ENCODE data around the gene STAC.
"Not testable (repeated sequence)": the region's sequence is repeated elsewhere in the genome, so short reads cannot be mapped to it uniquely, and the experiment has no call there.

STAC gene

GRCh38 chr3:36456784-36457183 lies 76.5 kb downstream of the STAC start:
- H3K4me3 ChIP-seq (ENCODE audit: low read depth, low read length) = no peak overlapping the region
- in situ Hi-C loops (cut with HindIII; ENCODE audit: low sequenced_read_pairs) = no loop called here
- TF ChIP-seq CTCF (IDR thresholded peaks at IDR 0.05; ENCODE audit: low read depth, low read length, missing control alignments) = no peak
- no peak for DNase-seq (ENCODE audit: low read depth)

- in situ Hi-C loops (cut with HindIII; ENCODE audit: low sequenced_read_pairs) = no loop called here
- DNase-seq (ENCODE audit: low read depth) = no peak
- H3K4me3 ChIP-seq (ENCODE audit: low read depth, low read length) = no peak overlapping the region
- no peak for TF ChIP-seq CTCF (IDR thresholded peaks at IDR 0.05; ENCODE audit: low read depth, low read length, missing control alignments)
These were observed 77.4 kb downstream of the STAC start for GRCh38 chr3:36457667-36458066.

GRCh38 chr3:36459177-36459576 lies 78.9 kb downstream of the STAC start:
- in situ Hi-C loops (cut with HindIII; ENCODE audit: low sequenced_read_pairs) = no loop called here
- TF ChIP-seq CTCF (IDR thresholded peaks at IDR 0.05; ENCODE audit: low read depth, low read length, missing control alignments) = no peak
- DNase-seq (ENCODE audit: low read depth) = no peak
- H3K4me3 ChIP-seq (ENCODE audit: low read depth, low read length) = no peak overlapping the region

- no peak for TF ChIP-seq CTCF (IDR thresholded peaks at IDR 0.05; ENCODE audit: low read depth, low read length, missing control alignments)
- in situ Hi-C loops (cut with HindIII; ENCODE audit: low sequenced_read_pairs) = no loop called here
- peak; percentile 53 for DNase-seq (ENCODE audit: low read depth)
- H3K4me3 ChIP-seq (ENCODE audit: low read depth, low read length) = no peak overlapping the region
These were observed 81.3 kb downstream of the STAC start for GRCh38 chr3:36461597-36461996.

GRCh38 chr3:36472045-36472444 lies 91.7 kb downstream of the STAC start:
- H3K4me3 ChIP-seq (ENCODE audit: low read depth, low read length); in situ Hi-C loops (cut with HindIII; ENCODE audit: low sequenced_read_pairs); DNase-seq (ENCODE audit: low read depth): not testable (repeated sequence)

- in situ Hi-C loops (cut with HindIII; ENCODE audit: low sequenced_read_pairs) = no loop called here
- H3K4me3 ChIP-seq (ENCODE audit: low read depth, low read length) = no peak overlapping the region
- TF ChIP-seq CTCF (IDR thresholded peaks at IDR 0.05; ENCODE audit: low read depth, low read length, missing control alignments) = no peak
- DNase-seq (ENCODE audit: low read depth) = no peak
These were observed 95.3 kb downstream of the STAC start for GRCh38 chr3:36475558-36475957.

- TF ChIP-seq CTCF (IDR thresholded peaks at IDR 0.05; ENCODE audit: low read depth, low read length, missing control alignments) = no peak
- DNase-seq (ENCODE audit: low read depth) = no peak
- in situ Hi-C loops (cut with HindIII; ENCODE audit: low sequenced_read_pairs) = no loop called here
- no peak overlapping the region for H3K4me3 ChIP-seq (ENCODE audit: low read depth, low read length)
These were observed 96.1 kb downstream of the STAC start for GRCh38 chr3:36476286-36476942.
